ENCODE data around the gene GJB4.
"Not testable (repeated sequence)": the region's sequence is repeated elsewhere in the genome, so short reads cannot be mapped to it uniquely, and the experiment has no call there.

Gene GJB4

GRCh38 chr1:34800214-34800613 is 40.7 kb downstream of the GJB4 start:
- no peaks in the 10 kb centered on the region for H3K27me3 ChIP-seq (ENCODE audit: low read depth, low read length)
- H3K4me3 ChIP-seq (ENCODE audit: low read length): no peak overlapping the region
- no peak overlapping the region for H3K4me2 ChIP-seq (ENCODE audit: low read length)
- H3K9ac ChIP-seq (ENCODE audit: low read length): no peak overlapping the region
- no peaks in the 10 kb centered on the region for H3K4me1 ChIP-seq (ENCODE audit: low read length)
- no peak for TF ChIP-seq CTCF (IDR thresholded peaks at IDR 0.05; ENCODE audit: low read depth, low read length)
- TF ChIP-seq EZH2phosphoT487 (IDR thresholded peaks at IDR 0.05; ENCODE audit: low read depth): no peak
- H3K27ac ChIP-seq (ENCODE audit: low read length): no peak overlapping the region
- no peaks in the 10 kb centered on the region for H3K36me3 ChIP-seq (replicated peaks; ENCODE audit: low read depth, low read length)
- no peak overlapping the region for H2AFZ ChIP-seq (ENCODE audit: low read depth, low read length)
- no peaks in the 10 kb centered on the region for H3K9me3 ChIP-seq (ENCODE audit: insufficient read depth, low read length)
- no peaks in the 10 kb centered on the region for H3K79me2 ChIP-seq (ENCODE audit: low read length)
- no peaks in the 10 kb centered on the region for H4K20me1 ChIP-seq (ENCODE audit: insufficient read depth, low read length)

- no peak overlapping the region for H3K4me2 ChIP-seq (ENCODE audit: low read length)
- H3K36me3 ChIP-seq (replicated peaks; ENCODE audit: low read depth, low read length): no peaks in the 10 kb centered on the region
- no peak overlapping the region for H3K4me3 ChIP-seq (ENCODE audit: low read length)
- H2AFZ ChIP-seq (ENCODE audit: low read depth, low read length): no peak overlapping the region
- no peaks in the 10 kb centered on the region for H3K4me1 ChIP-seq (ENCODE audit: low read length)
- TF ChIP-seq EZH2phosphoT487 (IDR thresholded peaks at IDR 0.05; ENCODE audit: low read depth): no peak
- TF ChIP-seq CTCF (IDR thresholded peaks at IDR 0.05; ENCODE audit: low read depth, low read length): no peak
- H4K20me1 ChIP-seq (ENCODE audit: insufficient read depth, low read length): no peaks in the 10 kb centered on the region
- no peaks in the 10 kb centered on the region for H3K27me3 ChIP-seq (ENCODE audit: low read depth, low read length)
- no peak overlapping the region for H3K9ac ChIP-seq (ENCODE audit: low read length)
- no peaks in the 10 kb centered on the region for H3K9me3 ChIP-seq (ENCODE audit: insufficient read depth, low read length)
- H3K79me2 ChIP-seq (ENCODE audit: low read length): no peaks in the 10 kb centered on the region
- H3K27ac ChIP-seq (ENCODE audit: low read length): no peak overlapping the region
Measured at GRCh38 chr1:34803770-34804169, 44.2 kb downstream of the GJB4 start.

- no peak overlapping the region for H2AFZ ChIP-seq (ENCODE audit: low read depth, low read length)
- H3K27ac ChIP-seq (ENCODE audit: low read length): no peak overlapping the region
- H3K4me3 ChIP-seq (ENCODE audit: low read length): no peak overlapping the region
- H3K79me2 ChIP-seq (ENCODE audit: low read length): no peaks in the 10 kb centered on the region
- no peaks in the 10 kb centered on the region for H3K27me3 ChIP-seq (ENCODE audit: low read depth, low read length)
- no peaks in the 10 kb centered on the region for H3K9me3 ChIP-seq (ENCODE audit: insufficient read depth, low read length)
- H4K20me1 ChIP-seq (ENCODE audit: insufficient read depth, low read length): no peaks in the 10 kb centered on the region
- H3K4me2 ChIP-seq (ENCODE audit: low read length): no peak overlapping the region
- no peaks in the 10 kb centered on the region for H3K36me3 ChIP-seq (replicated peaks; ENCODE audit: low read depth, low read length)
- H3K9ac ChIP-seq (ENCODE audit: low read length): no peak overlapping the region
- TF ChIP-seq EZH2phosphoT487 (IDR thresholded peaks at IDR 0.05; ENCODE audit: low read depth) (no peak), CTCF (IDR thresholded peaks at IDR 0.05; ENCODE audit: low read depth, low read length) (no peak)
- no peaks in the 10 kb centered on the region for H3K4me1 ChIP-seq (ENCODE audit: low read length)
Measured at GRCh38 chr1:34806396-34806795, 46.9 kb downstream of the GJB4 start.

- TF ChIP-seq CTCF (IDR thresholded peaks at IDR 0.05; ENCODE audit: low read depth, low read length) (no peak), EZH2phosphoT487 (IDR thresholded peaks at IDR 0.05; ENCODE audit: low read depth) (no peak)
- Histone ChIP-seq H3K36me3 (replicated peaks; ENCODE audit: low read depth, low read length) (no peaks in the 10 kb centered on the region), H3K4me2 (ENCODE audit: low read length) (no peak overlapping the region), H3K4me3 (ENCODE audit: low read length) (no peak overlapping the region), H3K79me2 (ENCODE audit: low read length) (no peaks in the 10 kb centered on the region), H3K4me1 (ENCODE audit: low read length) (no peaks in the 10 kb centered on the region), H3K9ac (ENCODE audit: low read length) (no peak overlapping the region), H3K27ac (ENCODE audit: low read length) (no peak overlapping the region), H4K20me1 (ENCODE audit: insufficient read depth, low read length) (no peaks in the 10 kb centered on the region), H3K27me3 (ENCODE audit: low read depth, low read length) (no peaks in the 10 kb centered on the region), H2AFZ (ENCODE audit: low read depth, low read length) (no peak overlapping the region), H3K9me3 (ENCODE audit: insufficient read depth, low read length) (no peaks in the 10 kb centered on the region)
Measured at GRCh38 chr1:34808051-34808810, 48.7 kb downstream of the GJB4 start.

GRCh38 chr1:34810781-34811180 is 51.2 kb downstream of the GJB4 start:
- H3K4me3 ChIP-seq (ENCODE audit: low read length); H3K9me3 ChIP-seq (ENCODE audit: insufficient read depth, low read length); H3K4me1 ChIP-seq (ENCODE audit: low read length); H4K20me1 ChIP-seq (ENCODE audit: insufficient read depth, low read length); H3K79me2 ChIP-seq (ENCODE audit: low read length); H3K36me3 ChIP-seq (replicated peaks; ENCODE audit: low read depth, low read length); H3K4me2 ChIP-seq (ENCODE audit: low read length); H3K27ac ChIP-seq (ENCODE audit: low read length); H3K27me3 ChIP-seq (ENCODE audit: low read depth, low read length); H2AFZ ChIP-seq (ENCODE audit: low read depth, low read length); H3K9ac ChIP-seq (ENCODE audit: low read length): not testable (repeated sequence)
